Measurements from ENCODE around the gene HADH.

GRCh38 chr4:108013327-108013726 is 23.6 kb downstream of the HADH start:
- TF ChIP-seq CTCF (IDR thresholded peaks at IDR 0.05) (no peak), POLR2A (IDR thresholded peaks at IDR 0.05) (no peak)

Measured in esophagus squamous epithelium (tissue), 4 donors.